Fibroblast of the aortic adventitia (primary cell): Measurements from ENCODE around the gene WNT9A. TPM values are rescaled to one million over a fixed set of nuclear protein-coding genes. Genes with fewer than 3 reads are reported as not detected.
A peak's percentile ranks its signal among the peaks of the same experiment; 100 is the strongest.
"Not testable (repeated sequence)": the region's sequence is repeated elsewhere in the genome, so short reads cannot be mapped to it uniquely, and the experiment has no call there.

ENCODE experiments used
- DNase-seq: peaks from one replicate; pipeline ENCODE4 v3.0.0-alpha.2; 2010; ENCODE audit warnings: low read depth
- H3K4me3 ChIP-seq: 2 replicates; pipeline ENCODE4 v1.5.1; 2011; ENCODE audit warnings: low read depth, mild to moderate bottlenecking, control low read depth, low read length, moderate library complexity
- CTCF ChIP-seq: IDR thresholded peaks from 2 replicates; pipeline ENCODE4 v1.5.1; 2011; ENCODE audit warnings: mild to moderate bottlenecking, low read length, control low read depth, inconsistent platforms; ENCODE audit not compliant: insufficient read depth
- small RNA-seq: library from RNA; depleted of rRNA; stranded (forward); fragments of <200 nt; gene quantifications from one replicate; pipeline ENCODE3, GENCODE V24; 2012
- total RNA-seq: library from RNA; depleted of rRNA; stranded (reverse); fragments of >200 nt; gene quantifications from 2 replicates; pipeline ENCODE4 v1.2.3, GENCODE V29; 2012; ENCODE audit warnings: low replicate concordance

WNT9A gene
- total RNA-seq, 1 donor: 0.99 TPM

- DNase-seq: peak; percentile 66
- no peak overlapping the region for H3K4me3 ChIP-seq
- TF ChIP-seq CTCF: no peak
Measured at GRCh38 chr1:227880342-227880924, 67.3 kb downstream of the WNT9A start.

GRCh38 chr1:227877810-227878209 lies 69.9 kb downstream of the WNT9A start:
- not testable (repeated sequence) for H3K4me3 ChIP-seq, DNase-seq

- not testable (repeated sequence) for DNase-seq, H3K4me3 ChIP-seq
Measured at GRCh38 chr1:227871892-227872291, 75.8 kb downstream of the WNT9A start.

GRCh38 chr1:227870366-227870765 lies 77.4 kb downstream of the WNT9A start:
- DNase-seq: no peak
- no peak overlapping the region for H3K4me3 ChIP-seq
- TF ChIP-seq CTCF: no peak

- peak; percentile 7 for DNase-seq
- no peak for TF ChIP-seq CTCF
- H3K4me3 ChIP-seq: no peak overlapping the region
Measured at GRCh38 chr1:227869851-227870305, 77.9 kb downstream of the WNT9A start.

- DNase-seq: no peak
- H3K4me3 ChIP-seq: no peak overlapping the region
- TF ChIP-seq CTCF: no peak
Measured at GRCh38 chr1:227869279-227869842, 78.4 kb downstream of the WNT9A start.

Small RNA genes lying within 50 kb of the gene (small RNA-seq; reads per million reads assigned to genes)
- gene MIR5008 (0.38 reads per million), gene SEPT14P17 (not detected)

Other genes with a start within 250 kb of the WNT9A start
- gene JMJD4, start 212.6 kb downstream of the WNT9A start, total RNA-seq: 13.4 and 26.8 TPM in 2 replicates
- gene SNAP47, start 212.5 kb downstream of the WNT9A start, total RNA-seq: 31.1 and 35.9 TPM in 2 replicates
- gene PRSS38, start 132.3 kb downstream of the WNT9A start, total RNA-seq: not detected in 2 replicates
- gene WNT3A, start 59.1 kb upstream of the WNT9A start, total RNA-seq: not detected in 2 replicates
- 58.0 and 246 TPM in 2 replicates for gene ARF1, start 134.8 kb upstream of the WNT9A start, total RNA-seq
- gene C1orf35, start 155.4 kb upstream of the WNT9A start, total RNA-seq: 5.9 and 21.8 TPM in 2 replicates
- gene MRPL55, start 161.4 kb upstream of the WNT9A start, total RNA-seq: 32.5 and 74.1 TPM in 2 replicates
- 171 and 217 TPM in 2 replicates for gene GUK1, start 192.3 kb upstream of the WNT9A start, total RNA-seq
- gene GJC2, start 202.0 kb upstream of the WNT9A start, total RNA-seq: 2.0 and 2.6 TPM in 2 replicates
- gene IBA57, start 217.9 kb upstream of the WNT9A start, total RNA-seq: 6.1 and 16.9 TPM in 2 replicates